ENCODE results near the gene TAF1A.

GRCh38 chr1:222594789-222595188 is 5.1 kb upstream of the TAF1A start:
- TF ChIP-seq POLR2AphosphoS5 (IDR thresholded peaks at IDR 0.05) (no peak), CTCF (IDR thresholded peaks at IDR 0.05) (no peak)
